ENCODE measurements around the gene TGFA. TPM values are rescaled to one million over a fixed set of nuclear protein-coding genes. Genes with fewer than 3 reads are reported as not detected.

TGFA gene
- total RNA-seq, 1 experiment from 2014 or later, result 50.1 TPM

Other genes starting within 250 kb of the TGFA start
- 0.15 TPM for gene ADD2, start 214.4 kb upstream of the TGFA start, total RNA-seq (2021; ENCODE audit: unreplicated experiment)
- gene FIGLA, start 236.8 kb upstream of the TGFA start, total RNA-seq (2021; ENCODE audit: unreplicated experiment), result not detected

Measured in HCT116 (cell line).